Measurements from ENCODE around the gene CC2D2B. TPM values are rescaled to one million over a fixed set of nuclear protein-coding genes. Genes with fewer than 3 reads are reported as not detected.

The CC2D2B gene
- total and polyA plus RNA-seq, 2 experiments from 2014 or later, result 0.24 to 0.92 TPM

DNA sequence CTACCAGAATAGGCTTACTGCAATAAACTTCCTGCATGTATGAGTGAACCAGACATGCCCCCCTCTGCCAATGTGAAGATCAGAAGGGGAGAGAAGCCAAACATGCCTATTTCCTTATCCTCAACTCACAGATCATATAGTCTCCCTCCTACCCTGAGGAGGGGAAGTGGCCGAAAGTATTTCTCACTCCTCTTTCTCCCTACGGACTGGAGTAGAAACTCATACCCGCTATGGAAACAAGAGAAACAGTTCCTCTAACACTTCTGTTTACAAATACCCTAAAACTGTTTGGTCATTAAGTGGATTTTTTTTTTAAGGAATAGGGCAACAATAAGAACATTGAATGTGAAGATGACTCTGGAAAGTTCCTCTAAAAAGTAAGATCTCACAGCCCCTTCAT, 167.0 kb downstream of the CC2D2B start:
- no peak overlapping the region for H3K4me3 Mint-ChIP-seq
- Histone ChIP-seq H3K27ac (ENCODE audit: low read depth) (no peak overlapping the region), H3K4me1 (ENCODE audit: insufficient read depth) (peaks cover 25% of the 10 kb centered on the region), H3F3A (replicated peaks; ENCODE audit: low read depth) (no peaks in the 10 kb centered on the region), H4K20me1 (replicated peaks; ENCODE audit: insufficient read depth) (no peaks in the 10 kb centered on the region), H3K36me3 (ENCODE audit: insufficient read depth) (no peaks in the 10 kb centered on the region), H3K79me2 (replicated peaks; ENCODE audit: insufficient read depth) (no peaks in the 10 kb centered on the region), H3K9me2 (ENCODE audit: insufficient read depth) (no peaks in the 10 kb centered on the region), H3K27me3 (ENCODE audit: insufficient read depth) (no peaks in the 10 kb centered on the region), H3K4me3 (no peak overlapping the region), H2AFZ (no peak overlapping the region), H3K4me2 (no peak overlapping the region)
- TF ChIP-seq EZH2phosphoT487 (IDR thresholded peaks at IDR 0.05; ENCODE audit: unreplicated experiment) (no peak), POLR2AphosphoS5 (IDR thresholded peaks at IDR 0.05; ENCODE audit: low read depth) (no peak)
- no peaks in the 10 kb centered on the region for H3K36me3 Mint-ChIP-seq (ENCODE audit: low read depth)
- H3K9me3 Mint-ChIP-seq, result no peaks in the 10 kb centered on the region
- DNase-seq (ENCODE audit: low spot score) (no peak), ATAC-seq (no peak)
- H3K27me3 Mint-ChIP-seq (ENCODE audit: insufficient read depth, low read depth, poor library complexity), result no peaks in the 10 kb centered on the region
- H3K4me1 Mint-ChIP-seq, result peaks cover 27% of the 10 kb centered on the region
- H3K27ac Mint-ChIP-seq, result no peak overlapping the region

DNA sequence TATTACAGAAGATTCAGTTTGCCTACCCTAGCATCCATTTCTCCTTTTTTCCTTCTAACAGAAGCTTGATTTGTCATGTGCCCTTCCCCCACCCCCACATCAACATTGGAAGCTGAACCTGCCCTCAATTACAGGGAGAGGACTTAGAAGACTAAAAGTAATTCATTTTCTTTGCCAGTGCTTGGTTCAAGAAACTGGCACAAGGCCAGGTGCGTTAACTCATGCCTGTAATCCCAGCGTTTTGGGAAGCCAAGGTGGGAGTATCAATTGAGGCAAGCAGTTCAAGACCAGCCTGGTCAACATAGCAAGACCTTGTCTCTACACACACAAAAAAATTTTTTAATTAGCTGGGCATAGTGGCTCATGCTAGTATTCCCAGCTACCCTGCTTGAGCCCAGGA, 168.2 kb downstream of the CC2D2B start:
- Histone ChIP-seq H3K4me2 (no peak overlapping the region), H3K36me3 (ENCODE audit: insufficient read depth) (no peaks in the 10 kb centered on the region), H3K27ac (ENCODE audit: low read depth) (no peak overlapping the region), H3K9me2 (ENCODE audit: insufficient read depth) (no peaks in the 10 kb centered on the region), H4K20me1 (replicated peaks; ENCODE audit: insufficient read depth) (no peaks in the 10 kb centered on the region), H3K4me3 (no peak overlapping the region), H3K4me1 (ENCODE audit: insufficient read depth) (peaks cover 25% of the 10 kb centered on the region), H3K79me2 (replicated peaks; ENCODE audit: insufficient read depth) (no peaks in the 10 kb centered on the region), H2AFZ (no peak overlapping the region; the same call in 1 of the 2 replicates), H3F3A (replicated peaks; ENCODE audit: low read depth) (no peaks in the 10 kb centered on the region), H3K27me3 (ENCODE audit: insufficient read depth) (no peaks in the 10 kb centered on the region)
- Mint-ChIP-seq H3K4me3 (no peak overlapping the region), H3K9me3 (no peaks in the 10 kb centered on the region), H3K4me1 (peaks cover 27% of the 10 kb centered on the region), H3K27me3 (ENCODE audit: insufficient read depth, low read depth, poor library complexity) (no peaks in the 10 kb centered on the region), H3K36me3 (ENCODE audit: low read depth) (no peaks in the 10 kb centered on the region), H3K27ac (no peak overlapping the region)
- DNase-seq (ENCODE audit: low spot score) (no peak), ATAC-seq (no peak)
- no peak for TF ChIP-seq JUNB (IDR thresholded peaks at IDR 0.05; ENCODE audit: unreplicated experiment)

DNA sequence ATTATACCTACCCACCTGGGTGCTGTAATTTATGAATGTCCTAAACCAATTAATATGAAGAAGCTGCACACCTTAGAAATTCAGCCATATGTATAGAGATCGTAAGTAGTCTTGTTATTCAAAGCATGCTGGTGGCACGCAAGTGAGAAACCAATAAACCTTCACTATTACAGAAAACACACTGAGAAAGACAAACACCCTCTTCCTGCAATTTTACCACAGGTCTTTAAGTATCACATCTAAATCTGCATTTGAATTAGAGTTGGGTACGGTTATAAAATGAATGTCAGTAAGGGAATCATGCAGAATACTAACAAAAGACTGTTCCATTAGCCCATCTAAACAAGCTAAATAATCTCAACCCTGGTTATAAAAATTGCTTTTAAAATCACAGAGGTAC, 169.4 kb downstream of the CC2D2B start:
- H3K27ac ChIP-seq (ENCODE audit: low read depth), result no peak overlapping the region
- no peaks in the 10 kb centered on the region for H3K79me2 ChIP-seq (replicated peaks; ENCODE audit: insufficient read depth)
- no peaks in the 10 kb centered on the region for H3K27me3 ChIP-seq (ENCODE audit: insufficient read depth)
- H3K27me3 Mint-ChIP-seq (ENCODE audit: insufficient read depth, low read depth, poor library complexity), result no peaks in the 10 kb centered on the region
- no peak for DNase-seq (ENCODE audit: low spot score)
- H3K4me3 Mint-ChIP-seq, result no peak overlapping the region
- no peak overlapping the region for H2AFZ ChIP-seq
- peak overlapping the region; percentile 23; the same call in 1 of the 2 replicates for H3K4me2 ChIP-seq
- H3K4me1 ChIP-seq (ENCODE audit: insufficient read depth), result peaks cover 25% of the 10 kb centered on the region
- no peak for ATAC-seq
- H3K9me2 ChIP-seq (ENCODE audit: insufficient read depth), result no peaks in the 10 kb centered on the region
- H3K9me3 Mint-ChIP-seq, result no peaks in the 10 kb centered on the region
- no peaks in the 10 kb centered on the region for H3K36me3 ChIP-seq (ENCODE audit: insufficient read depth)
- H3F3A ChIP-seq (replicated peaks; ENCODE audit: low read depth), result no peaks in the 10 kb centered on the region
- H3K4me3 ChIP-seq, result no peak overlapping the region
- no peaks in the 10 kb centered on the region for H4K20me1 ChIP-seq (replicated peaks; ENCODE audit: insufficient read depth)
- H3K36me3 Mint-ChIP-seq (ENCODE audit: low read depth), result no peaks in the 10 kb centered on the region
- no peak overlapping the region for H3K27ac Mint-ChIP-seq
- H3K4me1 Mint-ChIP-seq, result peaks cover 27% of the 10 kb centered on the region
- no peak for TF ChIP-seq EZH2phosphoT487 (IDR thresholded peaks at IDR 0.05; ENCODE audit: unreplicated experiment)
- TF ChIP-seq ZNF331 (CRISPR knock-in tag; IDR thresholded peaks at IDR 0.05; ENCODE audit: low read depth), result no peak
- TF ChIP-seq, protein P1, sequence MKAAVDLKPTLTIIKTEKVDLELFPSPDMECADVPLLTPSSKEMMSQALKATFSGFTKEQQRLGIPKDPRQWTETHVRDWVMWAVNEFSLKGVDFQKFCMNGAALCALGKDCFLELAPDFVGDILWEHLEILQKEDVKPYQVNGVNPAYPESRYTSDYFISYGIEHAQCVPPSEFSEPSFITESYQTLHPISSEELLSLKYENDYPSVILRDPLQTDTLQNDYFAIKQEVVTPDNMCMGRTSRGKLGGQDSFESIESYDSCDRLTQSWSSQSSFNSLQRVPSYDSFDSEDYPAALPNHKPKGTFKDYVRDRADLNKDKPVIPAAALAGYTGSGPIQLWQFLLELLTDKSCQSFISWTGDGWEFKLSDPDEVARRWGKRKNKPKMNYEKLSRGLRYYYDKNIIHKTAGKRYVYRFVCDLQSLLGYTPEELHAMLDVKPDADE (IDR thresholded peaks at IDR 0.05), result no peak
- TF ChIP-seq, protein P2, sequence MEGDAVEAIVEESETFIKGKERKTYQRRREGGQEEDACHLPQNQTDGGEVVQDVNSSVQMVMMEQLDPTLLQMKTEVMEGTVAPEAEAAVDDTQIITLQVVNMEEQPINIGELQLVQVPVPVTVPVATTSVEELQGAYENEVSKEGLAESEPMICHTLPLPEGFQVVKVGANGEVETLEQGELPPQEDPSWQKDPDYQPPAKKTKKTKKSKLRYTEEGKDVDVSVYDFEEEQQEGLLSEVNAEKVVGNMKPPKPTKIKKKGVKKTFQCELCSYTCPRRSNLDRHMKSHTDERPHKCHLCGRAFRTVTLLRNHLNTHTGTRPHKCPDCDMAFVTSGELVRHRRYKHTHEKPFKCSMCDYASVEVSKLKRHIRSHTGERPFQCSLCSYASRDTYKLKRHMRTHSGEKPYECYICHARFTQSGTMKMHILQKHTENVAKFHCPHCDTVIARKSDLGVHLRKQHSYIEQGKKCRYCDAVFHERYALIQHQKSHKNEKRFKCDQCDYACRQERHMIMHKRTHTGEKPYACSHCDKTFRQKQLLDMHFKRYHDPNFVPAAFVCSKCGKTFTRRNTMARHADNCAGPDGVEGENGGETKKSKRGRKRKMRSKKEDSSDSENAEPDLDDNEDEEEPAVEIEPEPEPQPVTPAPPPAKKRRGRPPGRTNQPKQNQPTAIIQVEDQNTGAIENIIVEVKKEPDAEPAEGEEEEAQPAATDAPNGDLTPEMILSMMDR (conservative IDR thresholded peaks at IDR 0.05; ENCODE audit: low read depth in 2 of 2), result no peak
- no peak for TF ChIP-seq EZH2 (IDR thresholded peaks at IDR 0.05; ENCODE audit: low read depth, unreplicated experiment)
- TF ChIP-seq, protein P3, sequence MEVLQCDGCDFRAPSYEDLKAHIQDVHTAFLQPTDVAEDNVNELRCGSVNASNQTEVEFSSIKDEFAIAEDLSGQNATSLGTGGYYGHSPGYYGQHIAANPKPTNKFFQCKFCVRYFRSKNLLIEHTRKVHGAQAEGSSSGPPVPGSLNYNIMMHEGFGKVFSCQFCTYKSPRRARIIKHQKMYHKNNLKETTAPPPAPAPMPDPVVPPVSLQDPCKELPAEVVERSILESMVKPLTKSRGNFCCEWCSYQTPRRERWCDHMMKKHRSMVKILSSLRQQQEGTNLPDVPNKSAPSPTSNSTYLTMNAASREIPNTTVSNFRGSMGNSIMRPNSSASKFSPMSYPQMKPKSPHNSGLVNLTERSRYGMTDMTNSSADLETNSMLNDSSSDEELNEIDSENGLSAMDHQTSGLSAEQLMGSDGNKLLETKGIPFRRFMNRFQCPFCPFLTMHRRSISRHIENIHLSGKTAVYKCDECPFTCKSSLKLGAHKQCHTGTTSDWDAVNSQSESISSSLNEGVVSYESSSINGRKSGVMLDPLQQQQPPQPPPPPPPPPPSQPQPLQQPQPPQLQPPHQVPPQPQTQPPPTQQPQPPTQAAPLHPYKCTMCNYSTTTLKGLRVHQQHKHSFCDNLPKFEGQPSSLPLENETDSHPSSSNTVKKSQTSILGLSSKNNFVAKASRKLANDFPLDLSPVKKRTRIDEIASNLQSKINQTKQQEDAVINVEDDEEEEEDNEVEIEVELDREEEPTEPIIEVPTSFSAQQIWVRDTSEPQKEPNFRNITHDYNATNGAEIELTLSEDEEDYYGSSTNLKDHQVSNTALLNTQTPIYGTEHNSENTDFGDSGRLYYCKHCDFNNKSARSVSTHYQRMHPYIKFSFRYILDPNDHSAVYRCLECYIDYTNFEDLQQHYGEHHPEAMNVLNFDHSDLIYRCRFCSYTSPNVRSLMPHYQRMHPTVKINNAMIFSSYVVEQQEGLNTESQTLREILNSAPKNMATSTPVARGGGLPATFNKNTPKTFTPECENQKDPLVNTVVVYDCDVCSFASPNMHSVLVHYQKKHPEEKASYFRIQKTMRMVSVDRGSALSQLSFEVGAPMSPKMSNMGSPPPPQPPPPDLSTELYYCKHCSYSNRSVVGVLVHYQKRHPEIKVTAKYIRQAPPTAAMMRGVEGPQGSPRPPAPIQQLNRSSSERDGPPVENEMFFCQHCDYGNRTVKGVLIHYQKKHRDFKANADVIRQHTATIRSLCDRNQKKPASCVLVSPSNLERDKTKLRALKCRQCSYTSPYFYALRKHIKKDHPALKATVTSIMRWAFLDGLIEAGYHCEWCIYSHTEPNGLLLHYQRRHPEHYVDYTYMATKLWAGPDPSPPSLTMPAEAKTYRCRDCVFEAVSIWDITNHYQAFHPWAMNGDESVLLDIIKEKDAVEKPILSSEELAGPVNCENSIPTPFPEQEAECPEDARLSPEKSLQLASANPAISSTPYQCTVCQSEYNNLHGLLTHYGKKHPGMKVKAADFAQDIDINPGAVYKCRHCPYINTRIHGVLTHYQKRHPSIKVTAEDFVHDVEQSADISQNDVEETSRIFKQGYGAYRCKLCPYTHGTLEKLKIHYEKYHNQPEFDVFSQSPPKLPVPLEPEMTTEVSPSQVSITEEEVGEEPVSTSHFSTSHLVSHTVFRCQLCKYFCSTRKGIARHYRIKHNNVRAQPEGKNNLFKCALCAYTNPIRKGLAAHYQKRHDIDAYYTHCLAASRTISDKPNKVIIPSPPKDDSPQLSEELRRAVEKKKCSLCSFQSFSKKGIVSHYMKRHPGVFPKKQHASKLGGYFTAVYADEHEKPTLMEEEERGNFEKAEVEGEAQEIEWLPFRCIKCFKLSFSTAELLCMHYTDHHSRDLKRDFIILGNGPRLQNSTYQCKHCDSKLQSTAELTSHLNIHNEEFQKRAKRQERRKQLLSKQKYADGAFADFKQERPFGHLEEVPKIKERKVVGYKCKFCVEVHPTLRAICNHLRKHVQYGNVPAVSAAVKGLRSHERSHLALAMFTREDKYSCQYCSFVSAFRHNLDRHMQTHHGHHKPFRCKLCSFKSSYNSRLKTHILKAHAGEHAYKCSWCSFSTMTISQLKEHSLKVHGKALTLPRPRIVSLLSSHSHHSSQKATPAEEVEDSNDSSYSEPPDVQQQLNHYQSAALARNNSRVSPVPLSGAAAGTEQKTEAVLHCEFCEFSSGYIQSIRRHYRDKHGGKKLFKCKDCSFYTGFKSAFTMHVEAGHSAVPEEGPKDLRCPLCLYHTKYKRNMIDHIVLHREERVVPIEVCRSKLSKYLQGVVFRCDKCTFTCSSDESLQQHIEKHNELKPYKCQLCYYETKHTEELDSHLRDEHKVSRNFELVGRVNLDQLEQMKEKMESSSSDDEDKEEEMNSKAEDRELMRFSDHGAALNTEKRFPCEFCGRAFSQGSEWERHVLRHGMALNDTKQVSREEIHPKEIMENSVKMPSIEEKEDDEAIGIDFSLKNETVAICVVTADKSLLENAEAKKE (CRISPR knock-in tag; IDR thresholded peaks at IDR 0.05), result no peak
- no peak for TF ChIP-seq JUNB (IDR thresholded peaks at IDR 0.05; ENCODE audit: unreplicated experiment)

Data from GM23338 (cell line).